HG03060 (cell line): ENCODE results near the gene POLD3.

Source experiments
- ATAC-seq: cut with Tn5 transposase; IDR thresholded peaks from one replicate; pipeline ENCODE4 v1.9.1; 2021; ENCODE audit warnings: low read depth, moderate number of reproducible peaks; ENCODE audit not compliant: unreplicated experiment

The POLD3 gene

DNA sequence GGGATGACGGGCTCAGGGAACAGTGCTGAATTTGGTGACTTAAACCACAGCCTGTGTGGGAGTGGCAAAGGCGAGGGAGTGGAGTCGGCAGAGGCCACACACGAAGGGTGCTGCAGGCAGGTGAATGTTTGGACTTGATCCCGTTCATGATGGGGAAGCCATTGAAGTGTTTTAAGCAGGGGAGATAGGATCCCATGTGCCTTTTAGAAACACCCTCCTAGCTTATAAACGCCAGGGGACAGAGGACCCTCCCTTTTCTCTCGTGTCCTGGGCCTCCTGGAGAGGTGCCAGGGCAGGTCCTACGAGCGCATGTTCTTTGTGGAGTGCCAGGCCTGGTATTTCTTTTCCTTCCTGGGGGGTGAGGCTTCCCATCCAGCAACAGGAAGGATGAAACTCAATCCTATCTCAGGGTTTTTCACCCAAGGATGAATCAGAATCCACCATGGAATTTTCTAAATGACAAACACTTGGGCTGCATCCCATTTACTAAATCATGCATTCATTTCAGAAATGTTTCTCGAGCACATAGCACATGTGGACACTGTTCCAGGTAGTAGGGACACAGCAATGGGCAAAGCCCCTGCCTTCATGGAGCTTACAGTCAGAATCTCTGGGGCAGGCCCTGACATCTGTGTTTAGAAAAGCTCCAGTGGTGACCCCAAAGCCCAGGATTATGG lies 79.3 kb downstream of the POLD3 start:
- no peak for ATAC-seq

DNA sequence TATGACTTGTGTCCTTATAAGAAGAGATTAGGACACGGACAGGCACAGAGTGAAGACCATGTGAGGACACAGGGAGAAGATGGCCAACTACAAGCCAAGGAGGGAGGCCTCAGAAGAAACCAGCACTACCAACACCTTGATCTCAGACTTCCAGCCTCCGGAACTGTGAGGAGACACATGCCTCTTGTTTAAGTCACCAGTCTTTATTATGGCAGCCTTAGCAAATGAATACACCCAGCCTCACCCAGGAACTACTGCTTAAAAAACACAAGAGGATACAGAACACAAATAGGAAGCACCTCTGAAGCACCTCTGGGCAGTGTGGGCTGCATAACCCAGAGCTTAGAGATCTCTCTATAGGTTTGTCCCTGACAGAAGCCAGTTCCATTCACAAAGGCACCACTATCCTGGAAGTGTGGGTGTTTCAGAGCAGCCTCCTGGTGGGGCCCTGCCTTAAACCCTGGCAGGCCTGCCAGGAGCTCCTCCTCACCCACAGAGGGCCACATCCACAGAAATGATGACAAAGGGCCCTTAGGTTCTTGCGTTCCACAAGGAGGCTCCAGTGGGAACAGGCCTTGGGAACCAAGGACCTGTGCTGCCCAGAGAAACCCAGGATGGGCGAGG lies 80.1 kb downstream of the POLD3 start:
- ATAC-seq = no peak

DNA sequence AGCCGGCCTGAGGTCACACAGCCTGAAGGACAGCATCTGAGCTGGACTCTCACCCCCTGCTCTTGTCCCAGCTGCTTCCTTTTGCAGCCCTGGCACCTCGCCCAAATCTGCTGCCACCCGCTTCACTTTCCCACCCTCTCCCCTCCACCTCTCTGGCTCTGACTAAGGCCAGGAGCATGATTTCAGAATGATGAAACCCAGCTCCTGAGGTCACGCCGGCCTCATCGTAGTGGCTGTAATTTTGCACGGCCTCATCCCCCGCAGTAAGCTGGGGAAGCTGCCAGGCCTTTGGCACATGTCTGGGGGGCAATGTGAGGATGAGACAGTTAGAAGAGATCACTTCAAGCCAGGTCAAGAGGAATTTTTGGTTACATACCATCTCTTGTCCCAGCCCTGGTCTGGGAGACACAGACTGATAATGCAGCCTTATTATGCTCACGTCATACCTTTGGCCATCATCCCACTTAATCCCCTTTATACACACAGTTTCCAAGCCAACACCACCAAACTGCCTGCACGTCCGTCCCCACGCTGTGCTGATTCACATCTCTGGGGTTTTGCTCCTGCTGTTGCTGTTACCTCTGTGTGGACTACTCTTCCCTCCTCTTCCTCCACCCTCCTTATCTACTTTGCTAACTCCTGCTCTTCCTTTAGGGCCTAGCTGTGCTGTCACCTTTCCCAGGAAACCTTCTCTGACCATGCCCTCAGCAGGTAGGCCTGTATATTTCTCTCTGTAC lies 80.7 kb downstream of the POLD3 start:
- no peak for ATAC-seq

DNA sequence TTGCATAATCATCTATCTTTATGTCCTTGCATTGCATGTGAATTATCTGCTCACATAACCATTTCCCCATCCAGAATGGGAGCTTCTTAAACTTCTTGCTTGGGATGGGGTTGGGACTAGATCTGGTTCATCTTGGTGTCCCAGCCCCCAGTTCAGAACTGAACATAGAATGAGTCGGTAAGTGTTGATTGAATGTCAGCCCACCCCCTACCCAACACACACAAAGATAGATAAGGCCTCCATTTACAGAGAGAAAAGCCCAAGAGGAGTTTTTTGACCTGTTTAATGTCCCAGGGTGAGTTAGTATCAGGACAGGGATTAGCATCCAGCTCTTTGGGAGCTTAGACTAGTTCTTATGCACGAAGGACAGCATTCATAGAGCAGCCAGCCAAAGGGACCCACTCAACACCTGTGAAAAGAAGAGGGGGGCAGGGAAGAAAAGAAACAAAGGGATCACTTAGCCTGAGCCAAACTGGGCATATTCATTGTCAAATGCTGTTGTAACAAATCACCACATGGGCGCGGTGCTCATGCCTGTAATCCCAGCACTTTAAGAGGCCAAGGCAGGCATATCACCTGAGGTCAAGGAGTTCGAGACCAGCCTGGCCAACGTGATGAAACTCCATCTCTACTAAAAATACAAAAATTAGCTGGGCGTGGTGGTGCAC lies 81.4 kb downstream of the POLD3 start:
- ATAC-seq = no peak

DNA sequence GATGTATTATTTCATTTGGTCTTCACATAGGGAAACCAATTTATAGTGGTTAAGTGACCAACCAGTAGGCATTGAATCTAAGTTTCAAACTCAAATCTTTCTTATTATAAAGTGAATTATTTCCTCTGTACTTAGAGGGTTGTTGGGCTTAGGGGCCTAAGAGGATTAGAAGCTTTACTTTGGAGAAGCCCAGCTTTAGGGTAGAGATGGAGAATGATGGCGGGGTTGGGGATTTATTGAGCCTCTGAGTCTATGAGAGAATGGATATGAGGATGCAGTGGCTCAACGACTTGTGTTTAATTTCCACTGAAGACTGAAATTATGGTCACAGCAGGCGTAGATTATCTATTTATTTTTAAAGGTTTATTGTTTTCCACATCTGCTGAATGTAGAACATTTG lies 83.4 kb downstream of the POLD3 start:
- ATAC-seq = no peak

DNA sequence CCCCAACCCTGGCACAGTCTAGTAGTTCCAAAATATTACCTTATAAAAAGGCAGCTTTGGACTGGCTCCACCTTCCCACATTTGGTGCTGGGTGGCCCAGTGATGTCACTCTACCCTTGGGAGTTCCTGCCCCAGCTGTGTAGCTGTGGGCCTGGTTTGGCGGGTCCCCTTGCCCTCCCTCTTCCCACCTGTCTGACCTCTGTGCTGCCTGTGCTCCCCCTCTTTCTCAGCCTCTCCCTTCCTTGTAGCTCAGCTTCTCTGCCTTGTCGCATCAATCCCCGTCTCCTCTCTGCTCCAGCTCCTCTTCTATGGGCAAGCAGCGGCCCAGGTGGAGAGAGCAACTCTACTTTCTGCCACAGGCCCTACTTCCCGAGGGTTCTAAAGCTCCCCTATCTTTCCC lies 84.2 kb downstream of the POLD3 start:
- ATAC-seq = no peak

DNA sequence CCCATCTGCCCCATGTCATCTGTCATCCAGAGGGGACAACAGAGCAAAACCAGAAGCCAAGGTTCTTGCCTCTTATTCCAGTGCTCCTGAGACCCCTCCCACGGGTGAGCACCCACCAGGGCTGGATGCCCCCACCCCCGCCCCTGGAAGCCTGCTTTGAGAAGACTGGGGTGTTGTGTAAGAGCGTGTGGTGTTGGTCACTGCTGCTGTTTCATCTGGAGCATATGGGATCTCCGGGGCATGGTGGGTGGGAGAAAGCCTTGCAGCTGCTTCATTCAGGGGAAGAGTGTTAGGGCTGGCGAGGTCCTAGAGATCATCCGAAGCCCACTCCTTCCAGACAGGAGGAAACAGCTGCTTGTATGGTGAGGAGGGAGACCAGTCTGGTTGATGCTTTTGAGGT lies 84.7 kb downstream of the POLD3 start:
- no peak for ATAC-seq

DNA sequence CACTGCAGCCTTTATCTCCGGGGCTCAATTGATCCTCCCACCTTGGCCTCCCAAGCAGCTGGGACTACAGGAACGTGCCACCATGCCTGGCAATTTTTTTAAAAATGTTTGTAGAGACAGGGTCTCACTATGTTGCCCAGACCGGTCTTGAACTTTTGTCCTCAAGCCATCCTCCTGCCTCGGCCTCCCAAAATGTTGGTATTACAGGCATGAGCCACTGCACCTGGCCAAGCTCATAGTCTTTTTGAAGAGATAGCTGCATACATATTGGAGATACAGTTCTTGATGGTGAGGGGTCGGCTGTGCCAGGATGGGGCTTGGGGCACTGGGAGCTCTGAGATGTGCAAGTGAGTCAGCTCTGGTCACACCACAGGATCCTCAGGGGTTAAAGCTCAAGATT lies 85.7 kb downstream of the POLD3 start:
- ATAC-seq = no peak

DNA sequence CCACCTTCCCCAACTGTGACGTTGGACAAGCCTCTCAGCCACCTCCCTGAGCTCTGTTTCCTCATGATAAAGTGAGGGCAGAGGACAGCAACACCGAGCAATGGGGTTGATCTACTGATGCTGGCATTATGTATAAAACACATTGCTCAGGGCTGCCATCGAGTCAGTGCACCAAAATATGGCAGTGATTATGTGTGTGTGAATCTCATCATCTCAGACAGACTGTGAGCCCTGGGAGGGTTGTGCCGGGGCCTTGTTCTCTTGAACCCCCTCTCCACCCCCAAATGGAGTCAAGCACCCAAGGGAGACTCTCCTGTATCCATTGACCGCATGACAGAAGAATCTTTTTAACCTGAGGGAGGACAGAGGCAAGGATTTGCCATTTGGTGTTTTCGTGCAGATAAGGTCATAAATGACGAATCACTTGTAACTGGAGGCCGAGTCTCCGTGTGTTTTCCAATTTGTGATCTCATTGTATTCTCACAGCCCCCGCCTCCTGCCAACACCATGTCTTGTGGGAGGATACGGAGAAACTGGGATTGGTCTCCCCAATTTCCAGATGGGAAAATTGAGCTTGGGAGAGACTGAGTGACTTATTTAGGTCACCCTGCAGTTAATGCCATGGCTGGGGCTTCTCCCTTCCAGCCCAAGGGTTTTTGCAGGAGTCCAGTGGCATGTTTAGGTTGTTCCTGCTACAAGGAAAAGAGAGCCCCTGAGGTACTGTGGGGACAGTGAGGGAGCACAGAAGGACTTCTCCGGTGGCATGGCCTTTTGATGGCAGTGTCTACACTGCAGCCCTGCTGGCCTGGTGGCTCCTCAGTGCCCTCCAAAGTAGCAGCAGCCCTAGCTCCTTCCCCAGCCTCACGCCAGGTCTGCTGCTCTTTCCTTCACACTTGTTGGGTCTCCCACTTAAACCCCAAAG lies 86.5 kb downstream of the POLD3 start:
- no peak for ATAC-seq

DNA sequence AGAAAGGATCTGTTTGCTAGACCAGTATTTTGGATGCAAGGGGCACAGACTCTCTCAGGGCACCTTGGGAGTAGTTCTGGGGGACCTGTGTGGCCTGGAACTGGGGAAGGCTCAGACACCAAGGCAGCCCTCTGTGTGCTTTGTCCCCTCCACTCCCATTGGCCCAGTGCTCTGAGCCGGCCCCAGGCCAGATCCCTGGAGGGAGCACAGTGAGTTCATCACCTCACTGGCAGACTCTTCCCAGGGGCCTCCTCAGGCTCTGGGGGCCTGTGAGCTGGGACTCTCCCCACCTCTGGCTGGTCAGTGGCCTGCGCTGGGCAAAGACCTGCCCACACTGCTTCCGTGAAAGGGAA lies 87.1 kb downstream of the POLD3 start:
- no peak for ATAC-seq

DNA sequence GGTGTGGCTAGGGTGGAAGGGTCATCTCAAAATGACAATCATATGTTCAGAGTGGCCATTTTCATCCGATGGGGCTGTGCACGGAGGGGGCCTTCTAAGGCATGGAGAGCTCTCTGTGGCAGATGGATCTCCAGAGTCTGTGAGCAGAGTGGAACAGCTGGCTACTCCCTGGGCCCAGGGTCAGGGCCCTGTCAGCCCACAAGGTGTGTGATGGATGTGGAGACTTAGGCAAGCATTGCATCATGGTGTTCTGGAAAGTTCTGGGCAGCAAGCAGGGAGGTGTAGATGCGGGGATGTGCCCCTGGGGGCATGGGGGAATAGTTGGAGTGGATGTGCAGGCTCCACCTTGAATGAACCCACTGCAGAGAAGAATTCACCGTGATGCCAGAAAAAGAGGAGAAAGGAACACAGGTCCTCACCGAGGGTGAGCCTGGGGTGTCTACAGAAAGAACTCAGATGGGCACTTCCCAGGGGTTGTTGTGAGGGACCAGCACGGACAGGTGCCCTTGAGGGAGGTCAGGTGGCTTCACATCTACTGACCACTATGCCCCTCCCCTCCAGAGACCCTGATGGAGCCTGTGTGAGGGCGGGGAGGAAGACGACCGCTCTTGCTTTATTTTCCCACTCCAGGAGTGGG lies 87.8 kb downstream of the POLD3 start:
- no peak for ATAC-seq

DNA sequence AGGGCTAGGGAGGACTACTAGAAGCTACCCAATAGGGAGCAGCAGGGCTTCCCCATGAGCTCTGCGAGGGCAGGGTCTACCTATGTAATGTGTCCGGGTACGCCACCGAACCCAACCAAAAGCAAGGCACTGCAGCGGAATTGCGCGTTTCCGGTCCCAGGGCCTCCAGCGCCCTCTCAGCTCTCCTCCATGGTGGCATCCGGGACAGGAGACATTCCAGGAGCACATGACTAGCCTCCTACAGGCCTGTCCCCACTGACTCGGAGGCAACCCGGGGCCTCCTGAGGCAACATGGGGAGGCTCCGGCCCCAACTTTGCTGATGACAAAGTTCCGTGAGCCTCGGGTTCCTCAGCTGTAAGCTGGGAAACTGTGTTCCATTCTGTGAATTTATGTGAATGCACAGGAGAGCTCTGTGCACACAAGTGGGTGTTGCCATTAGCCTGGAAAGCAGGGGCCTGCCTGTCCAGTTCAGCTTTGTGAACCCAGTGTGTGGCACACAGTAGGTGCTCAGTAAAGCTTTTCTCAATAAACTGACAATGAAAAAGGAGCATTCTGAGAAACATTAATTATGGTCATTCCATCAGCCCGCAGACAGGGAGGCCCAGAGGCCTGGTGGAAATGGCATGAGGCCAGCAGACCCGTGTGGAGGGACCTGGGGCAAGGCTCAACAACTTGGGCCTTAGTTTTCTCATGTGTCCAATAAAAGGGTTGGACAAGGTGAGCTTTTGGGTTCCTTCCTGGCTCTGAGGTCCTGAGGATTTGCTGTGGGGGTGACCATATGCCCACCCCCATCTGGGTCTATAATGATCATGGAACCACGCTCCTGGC lies 88.5 kb downstream of the POLD3 start:
- ATAC-seq = no peak

DNA sequence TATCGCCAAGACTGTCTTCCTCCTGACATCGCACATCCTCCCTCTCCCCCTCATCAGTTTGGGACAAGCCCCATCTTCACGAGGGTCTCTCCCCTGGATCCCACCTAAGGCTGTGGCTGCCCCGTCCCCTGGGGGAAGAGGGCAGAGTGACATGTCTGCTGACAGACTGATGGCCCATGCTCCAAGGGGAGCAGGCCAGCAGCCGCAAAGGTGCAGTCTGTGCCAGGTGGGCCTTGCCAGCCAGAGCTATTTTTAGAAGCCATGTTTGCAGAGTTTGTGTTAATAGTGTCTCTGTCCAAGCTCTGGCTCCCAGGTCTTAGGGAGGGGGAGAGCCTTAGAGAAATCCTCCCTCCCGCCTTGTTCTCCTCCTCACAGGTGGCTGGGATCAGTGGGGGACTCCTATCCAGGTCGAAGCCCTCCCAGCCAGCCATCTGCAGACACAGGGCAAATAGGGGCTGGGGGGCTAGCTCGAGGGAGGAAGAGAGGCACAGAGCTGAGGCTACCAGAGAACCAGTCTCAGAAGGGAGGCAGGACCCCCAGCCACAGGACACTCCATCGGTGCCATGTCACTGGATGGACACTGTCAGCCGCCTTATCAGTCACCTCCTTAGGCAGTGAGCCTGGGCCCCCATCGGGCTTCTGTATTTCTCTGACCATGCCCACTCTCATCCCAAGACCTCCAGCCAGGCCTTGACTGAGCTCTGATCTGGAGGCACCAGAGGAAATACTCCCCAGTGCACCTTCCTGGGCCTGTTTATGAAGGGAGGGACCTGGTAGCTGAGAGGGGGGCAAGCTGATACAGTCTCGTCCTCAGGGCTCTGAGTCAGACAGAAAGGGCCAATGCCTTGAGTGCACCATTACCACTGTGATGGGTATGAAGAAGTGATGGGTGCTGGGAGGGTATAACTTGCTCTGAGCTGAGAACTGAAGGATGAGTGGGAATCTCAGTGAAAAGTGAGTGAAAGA lies 89.6 kb downstream of the POLD3 start:
- no peak for ATAC-seq

DNA sequence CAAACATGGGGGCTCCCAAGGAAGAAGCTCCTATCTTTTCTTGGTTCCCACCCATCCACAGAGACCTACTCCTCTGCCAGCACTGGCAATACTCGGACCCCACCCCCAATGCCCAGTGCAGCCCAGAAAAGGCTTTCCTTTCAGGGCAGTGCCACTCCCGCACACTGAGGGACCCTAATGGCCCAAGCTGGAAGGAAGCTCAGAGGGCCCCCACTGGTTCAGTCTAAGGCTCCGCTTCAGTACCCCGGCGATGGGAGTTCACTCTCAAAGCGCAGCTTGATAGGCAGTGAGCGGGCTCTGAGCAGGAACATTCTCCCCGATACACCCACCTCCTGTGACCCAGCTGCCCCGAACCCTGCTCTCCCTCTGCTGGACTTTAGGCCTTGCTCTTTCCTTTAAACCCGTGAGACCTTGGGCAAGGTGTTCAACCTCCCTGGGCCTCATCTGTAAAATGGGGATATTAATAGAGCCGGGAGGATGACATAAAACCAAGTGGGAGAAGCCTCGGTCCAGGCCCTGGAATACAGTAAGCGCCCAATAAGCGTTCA lies 90.4 kb downstream of the POLD3 start:
- ATAC-seq = no peak

DNA sequence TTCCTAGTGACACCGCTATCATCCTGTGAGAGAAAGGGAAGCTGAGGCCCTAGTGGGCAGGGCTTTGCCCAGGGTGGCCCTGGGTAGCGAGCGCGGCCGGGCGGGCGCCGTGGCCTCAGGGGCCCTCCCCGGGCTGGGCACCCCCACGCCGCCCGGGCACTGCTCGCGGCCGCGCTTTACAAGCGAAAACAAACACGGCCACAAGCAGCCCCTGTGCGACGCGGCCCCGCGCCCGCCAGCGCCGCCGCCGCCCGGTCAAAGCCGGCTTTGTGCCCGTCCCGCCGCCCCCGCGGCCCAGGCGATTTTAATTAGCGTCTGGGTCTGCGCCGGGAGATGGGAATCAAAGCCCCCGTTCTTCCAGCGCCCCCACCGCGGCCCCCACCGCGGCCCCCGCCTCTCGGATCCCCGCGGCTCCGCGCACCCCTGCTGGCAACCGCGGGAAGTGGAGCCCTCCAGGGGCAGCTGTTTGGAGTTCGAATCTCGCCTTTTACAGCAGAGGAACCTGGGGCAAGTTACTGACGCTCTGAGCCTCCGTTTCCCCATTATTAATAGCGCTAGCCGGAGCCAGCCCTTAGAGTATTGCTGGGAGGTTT lies 91.0 kb downstream of the POLD3 start:
- ATAC-seq = no peak

DNA sequence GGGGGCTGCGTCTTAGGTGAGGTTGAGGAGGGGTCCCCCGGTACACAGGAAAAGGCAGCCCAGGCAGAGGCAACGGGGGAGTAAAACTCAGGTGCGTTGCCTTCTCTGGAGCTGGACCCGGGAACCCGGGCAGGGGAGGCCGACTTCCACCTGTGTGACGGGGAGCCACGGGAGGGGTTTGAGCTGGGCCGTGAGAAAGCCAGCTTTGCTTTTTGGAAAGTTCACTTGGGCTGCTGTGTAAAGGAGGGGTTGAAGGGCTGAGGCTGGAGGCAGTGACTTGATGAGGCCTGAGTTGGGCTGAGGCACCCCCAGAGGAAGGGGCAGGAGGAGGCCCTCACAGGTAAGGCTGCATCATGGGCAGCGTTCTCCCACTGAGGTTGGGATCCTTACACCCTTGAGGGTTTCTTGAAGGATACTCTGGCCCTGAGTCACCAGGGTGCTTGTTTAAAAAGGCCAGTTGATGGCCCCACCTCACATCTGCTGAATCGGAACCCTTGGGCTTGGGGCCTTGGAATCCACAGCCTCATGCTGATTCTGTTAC lies 91.6 kb downstream of the POLD3 start:
- no peak for ATAC-seq

DNA sequence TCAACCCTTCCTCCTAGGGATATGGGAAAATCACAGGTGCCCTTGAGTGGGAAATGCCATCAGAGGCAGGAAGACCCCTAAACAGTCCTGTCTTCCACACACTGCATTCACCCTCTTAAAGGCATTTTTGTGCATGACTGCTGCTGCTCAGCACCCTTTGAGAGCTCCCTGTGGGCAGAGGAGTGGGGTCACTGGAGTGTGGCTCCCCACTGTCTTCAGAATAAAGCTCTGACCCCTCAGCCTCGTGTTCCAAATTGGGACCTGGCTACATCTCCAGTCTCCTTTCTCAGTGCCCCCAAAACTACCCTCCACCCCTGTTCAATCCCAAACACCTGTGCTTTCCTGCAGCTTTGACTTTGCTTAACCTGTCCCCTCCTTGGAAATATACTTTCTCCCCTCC lies 92.3 kb downstream of the POLD3 start:
- ATAC-seq = no peak
